GM18517 (cell line): ENCODE data around the gene HIRIP3.
"Not testable (repeated sequence)": the region's sequence is repeated elsewhere in the genome, so short reads cannot be mapped to it uniquely, and the experiment has no call there.

Experiments used
- ATAC-seq: cut with Tn5 transposase; IDR thresholded peaks from one replicate; pipeline ENCODE4 v1.9.1; 2021; ENCODE audit warnings: mild to moderate bottlenecking, moderate library complexity; ENCODE audit not compliant: unreplicated experiment

Gene HIRIP3

GRCh38 chr16:30017277-30017656, 21.9 kb upstream of the HIRIP3 start:
- no peak for ATAC-seq

- ATAC-seq = no peak
Observed at GRCh38 chr16:30016555-30017276, 21.3 kb upstream of the HIRIP3 start.

- not testable (repeated sequence) for ATAC-seq
Observed at GRCh38 chr16:30015450-30015849, 20.0 kb upstream of the HIRIP3 start.

- ATAC-seq = not testable (repeated sequence)
Observed at GRCh38 chr16:30012598-30012997, 17.2 kb upstream of the HIRIP3 start.

GRCh38 chr16:30011714-30012504, 16.5 kb upstream of the HIRIP3 start:
- ATAC-seq = no peak

- no peak for ATAC-seq
Observed at GRCh38 chr16:30010844-30011713, 15.7 kb upstream of the HIRIP3 start, which contains the start of gene DOC2A. Gene DOC2A, minus strand, starts transcription at chr16:30011027. Its CDS starts 805 bp downstream, at chr16:30010222.

- ATAC-seq = no peak
Observed at GRCh38 chr16:30009990-30010843, 14.8 kb upstream of the HIRIP3 start.

- ATAC-seq = no peak
Observed at GRCh38 chr16:30009085-30009862, 13.9 kb upstream of the HIRIP3 start.

GRCh38 chr16:30007378-30007895, 12.0 kb upstream of the HIRIP3 start:
- ATAC-seq = no peak

- ATAC-seq = no peak
Observed at GRCh38 chr16:30006659-30007377, 11.4 kb upstream of the HIRIP3 start.

GRCh38 chr16:30006095-30006473, 10.7 kb upstream of the HIRIP3 start:
- no peak for ATAC-seq

- ATAC-seq = no peak
Observed at GRCh38 chr16:30005341-30006094, 10.1 kb upstream of the HIRIP3 start.

- ATAC-seq = no peak
Observed at GRCh38 chr16:30004811-30005242, 9.4 kb upstream of the HIRIP3 start.

- ATAC-seq = no peak
Observed at GRCh38 chr16:30004424-30004776, 9.0 kb upstream of the HIRIP3 start.

- ATAC-seq = no peak
Observed at GRCh38 chr16:30003670-30004423, 8.4 kb upstream of the HIRIP3 start.

- ATAC-seq = no peak
Observed at GRCh38 chr16:30002614-30003346, 7.4 kb upstream of the HIRIP3 start.
